ENCODE results near the gene POMT2.

- TF ChIP-seq JUN (IDR thresholded peaks at IDR 0.05; ENCODE audit: borderline replicate concordance, insufficient read depth, insufficient read length, low read depth) (no peak), CTCF (IDR thresholded peaks at IDR 0.05; ENCODE audit: extremely low read depth in 1 of 2, insufficient read depth in 1 of 2, low read depth in 1 of 2, low read length in 2 of 2) (no peak), GATA2 (IDR thresholded peaks at IDR 0.05; ENCODE audit: insufficient read depth, insufficient read length, low read depth, low read length) (no peak), POLR2AphosphoS5 (IDR thresholded peaks at IDR 0.05; ENCODE audit: insufficient read depth, low read depth, low read length) (no peak)
- TF ChIP-seq, protein P1, sequence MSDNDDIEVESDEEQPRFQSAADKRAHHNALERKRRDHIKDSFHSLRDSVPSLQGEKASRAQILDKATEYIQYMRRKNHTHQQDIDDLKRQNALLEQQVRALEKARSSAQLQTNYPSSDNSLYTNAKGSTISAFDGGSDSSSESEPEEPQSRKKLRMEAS (IDR thresholded peaks at IDR 0.05; ENCODE audit: insufficient read depth, insufficient read length) = no peak
Observed at GRCh38 chr14:77251870-77252269, 68.8 kb downstream of the POMT2 start.
